SK-N-SH (cell line): ENCODE measurements around the gene KCNJ15. TPM values are rescaled to one million over a fixed set of nuclear protein-coding genes. Genes with fewer than 3 reads are reported as not detected.

Source experiments
- CTCF ChIA-PET: fragments of 300-600, 350-600 bp; formaldehyde crosslinking; extraction: SDS; loops from one replicate; lab custom pipeline; 2021; lab: Yijun Ruan, JAX
- POLR2A ChIA-PET: fragments of 350-600 bp; sonication (Branson Sonifier 250); formaldehyde crosslinking; extraction: SDS; loops from one replicate; lab custom pipeline; 2020; ENCODE audit warnings: antibody characterized with exemption, inconsistent platforms; lab: Yijun Ruan, JAX
- DNase-seq: peaks from one replicate; pipeline ENCODE4 v3.0.0; 2012
- H2AFZ ChIP-seq: fragments of 200-600 bp; sonication (generic); 2 replicates; pipeline ENCODE4 v1.8.1; 2016; ENCODE audit warnings: antibody characterized with exemption, mild to moderate bottlenecking, low read depth
- H3F3A ChIP-seq: fragments of 200-600 bp; sonication (generic); replicated peaks from 2 replicates; pipeline ENCODE3; 2016; ENCODE audit warnings: antibody characterized with exemption, mild to moderate bottlenecking; ENCODE audit not compliant: insufficient read depth
- H3K27ac ChIP-seq, 2 experiments: fragments of 200-500 bp in 1 of 2; fragments of 200-600 bp in 1 of 2; sonication (Bioruptor generic) in 1 of 2; sonication (generic), shearing (Covaris generic) in 1 of 2; 2 replicates each; pipeline versions ENCODE4 v1.5.1 to v1.6.1; 2014 to 2016; ENCODE audit warnings: low read depth in 2 of 2, inconsistent platforms in 1 of 2, low read length in 1 of 2, mild to moderate bottlenecking in 1 of 2, mixed read lengths in 1 of 2
- H3K27me3 ChIP-seq: fragments of 200-600 bp; sonication (generic), shearing (Covaris generic); 2 replicates; pipeline ENCODE4 v1.6.1; 2016; ENCODE audit warnings: mixed run types; ENCODE audit not compliant: insufficient read depth
- H3K36me3 ChIP-seq, 2 experiments: fragments of 200-500 bp in 1 of 2; fragments of 200-600 bp in 1 of 2; sonication (Bioruptor generic) in 1 of 2; sonication (generic) in 1 of 2; replicated peaks in 1 of 2; 2 replicates each; pipeline versions ENCODE3 to v1.5.1; 2014 to 2016; ENCODE audit warnings: low read length in 1 of 2, mild to moderate bottlenecking in 1 of 2; ENCODE audit not compliant: insufficient read depth in 2 of 2, control insufficient read depth in 1 of 2
- H3K4me1 ChIP-seq, 2 experiments: fragments of 200-500 bp in 1 of 2; fragments of 200-600 bp in 1 of 2; sonication (Bioruptor generic) in 1 of 2; sonication (generic), shearing (Covaris generic) in 1 of 2; 2 replicates each; pipeline versions ENCODE4 v1.5.1 to v1.6.1; 2014 to 2016; ENCODE audit warnings: low read depth in 1 of 2, low read length in 1 of 2, mixed run types in 1 of 2; ENCODE audit not compliant: insufficient read depth in 2 of 2, control insufficient read depth in 1 of 2
- H3K4me2 ChIP-seq: fragments of 200-600 bp; sonication (generic), shearing (Covaris generic); 2 replicates; pipeline ENCODE4 v1.6.1; 2017; ENCODE audit warnings: mixed run types
- H3K4me3 ChIP-seq, 2 experiments: fragments of 200-500 bp in 1 of 2; fragments of 200-600 bp in 1 of 2; sonication (Bioruptor generic) in 1 of 2; sonication (generic), shearing (Covaris generic) in 1 of 2; 2 replicates each; pipeline versions ENCODE4 v1.5.1 to v1.8.1; 2014 to 2016; ENCODE audit warnings: low read depth in 2 of 2, inconsistent platforms in 1 of 2, low read length in 1 of 2, mild to moderate bottlenecking in 1 of 2, mixed read lengths in 1 of 2, moderate library complexity in 1 of 2
- H3K79me2 ChIP-seq: fragments of 200-600 bp; sonication (generic); 2 replicates; pipeline ENCODE4 v1.8.1; 2017; ENCODE audit warnings: mild to moderate bottlenecking; ENCODE audit not compliant: insufficient read depth
- H3K9ac ChIP-seq: fragments of 200-600 bp; sonication (generic); 2 replicates; pipeline ENCODE4 v1.6.1; 2017; ENCODE audit warnings: mixed run types
- H3K9me2 ChIP-seq: fragments of 200-600 bp; sonication (generic); 2 replicates; pipeline ENCODE4 v1.6.1; 2017; ENCODE audit warnings: mixed run types
- H3K9me3 ChIP-seq: fragments of 200-600 bp; sonication (generic); 2 replicates; pipeline ENCODE4 v1.6.1; 2017; ENCODE audit warnings: mixed run types, mild to moderate bottlenecking, moderate library complexity
- H4K20me1 ChIP-seq: fragments of 200-600 bp; sonication (generic); 2 replicates; pipeline ENCODE4 v1.6.1; 2017; ENCODE audit warnings: mild to moderate bottlenecking, mixed run types; ENCODE audit not compliant: insufficient read depth
- EP300 ChIP-seq, 2 experiments: IDR thresholded peaks; 2 replicates each; pipeline versions ENCODE4 v1.4.0 to v1.6.1; 2012; ENCODE audit warnings: borderline replicate concordance in 1 of 2, low read depth in 1 of 2, low read length in 1 of 2
- EZH2phosphoT487 ChIP-seq: fragments of 200-600 bp; sonication (generic); IDR thresholded peaks from 2 replicates; pipeline ENCODE4 v1.6.1; 2017; ENCODE audit warnings: low read depth, mixed run types, mild to moderate bottlenecking, antibody characterized with exemption, moderate library complexity, borderline replicate concordance
- FOXM1 ChIP-seq: IDR thresholded peaks from 2 replicates; pipeline ENCODE4 v1.4.0; 2012; ENCODE audit warnings: low read depth, mild to moderate bottlenecking
- MEF2A ChIP-seq: IDR thresholded peaks from 2 replicates; pipeline ENCODE4 v1.4.0; 2012; ENCODE audit warnings: low read depth, borderline replicate concordance
- POLR2AphosphoS5 ChIP-seq: IDR thresholded peaks from 2 replicates; pipeline ENCODE4 v1.6.1; 2012; ENCODE audit warnings: low read depth, low read length
- RAD21 ChIP-seq: IDR thresholded peaks from 2 replicates; pipeline ENCODE4 v1.6.1; 2012; ENCODE audit warnings: mild to moderate bottlenecking, low read length
- REST ChIP-seq: IDR thresholded peaks from 2 replicates; pipeline ENCODE4 v1.6.1; 2012; ENCODE audit warnings: mild to moderate bottlenecking, low read depth, low read length, moderate library complexity
- TCF12 ChIP-seq: IDR thresholded peaks from 2 replicates; pipeline ENCODE4 v1.4.0; 2012
- YY1 ChIP-seq: IDR thresholded peaks from 2 replicates; pipeline ENCODE4 v1.4.0; 2012; ENCODE audit warnings: low read depth, mild to moderate bottlenecking
- ZBTB33 ChIP-seq: IDR thresholded peaks from 2 replicates; pipeline ENCODE4 v1.4.0; 2012; ENCODE audit warnings: low read depth, borderline replicate concordance
- WGBS: methylation state at CpG from one replicate; pipeline ENCODE4 v1.1.6; 2017; ENCODE audit warnings: low lambda C conversion rate; 5-methylcytosine and 5-hydroxymethylcytosine counted together
- polyA plus RNA-seq, 3 experiments: library from polyadenylated mRNA; depleted of rRNA; stranded (reverse); fragments of >200 nt; gene quantifications; 2 replicates each; pipeline ENCODE4 v1.2.3, GENCODE V29; 2012

Gene KCNJ15
- polyA plus RNA-seq, 1 of the 3 experiments (the other 2 are of a cell fraction), result 0.03 TPM

GRCh38 chr21:38255571-38256117, 1.1 kb upstream of the KCNJ15 start:
- Histone ChIP-seq H3K79me2 (no peaks in the 10 kb centered on the region), H3K36me3 (no peaks in the 10 kb centered on the region), H3F3A (no peaks in the 10 kb centered on the region), H3K4me1 (no peaks in the 10 kb centered on the region), H3K27me3 (no peaks in the 10 kb centered on the region)
- POLR2A ChIA-PET, result no interaction called here
- TF ChIP-seq MEF2A, result no peak
- TF ChIP-seq REST, result no peak
- TF ChIP-seq EP300 (IDR thresholded peaks at IDR 0.05; ENCODE audit: borderline replicate concordance in 1 of 2, low read depth in 1 of 2, low read length in 1 of 2), result no peak
- TF ChIP-seq YY1, result no peak
- TF ChIP-seq ZBTB33, result no peak
- no peak for TF ChIP-seq POLR2AphosphoS5
- no peak for TF ChIP-seq EZH2phosphoT487
- TF ChIP-seq, all 33 proteins: peak for 0
- no peaks in the 10 kb centered on the region for H4K20me1 ChIP-seq
- H3K4me2 ChIP-seq, result no peak overlapping the region
- no peak overlapping the region for H3K27ac ChIP-seq
- H3K9ac ChIP-seq, result no peak overlapping the region
- 52% methylated on average over 6 of the region's 9 CpGs for WGBS
- H2AFZ ChIP-seq, result no peak overlapping the region
- CTCF ChIA-PET, result no interaction called here
- no peaks in the 10 kb centered on the region for H3K9me3 ChIP-seq
- no peak for DNase-seq
- no peaks in the 10 kb centered on the region for H3K9me2 ChIP-seq
- H3K4me3 ChIP-seq, result no peak overlapping the region

GRCh38 chr21:38257667-38258066, 876 bp downstream of the KCNJ15 start:
- no peak for DNase-seq
- H3K27ac ChIP-seq, result no peak overlapping the region
- H3K79me2 ChIP-seq, result no peaks in the 10 kb centered on the region
- CTCF ChIA-PET, result interaction anchor here (0.5 kb wide), 1 partner anchor 477 kb away, joined by 3 read pairs; no protein-coding TSS in a partner anchor
- no peak overlapping the region for H3K9ac ChIP-seq
- no peak overlapping the region for H3K4me2 ChIP-seq
- WGBS, result 63% methylated on average over 5 of the region's 5 CpGs
- no peaks in the 10 kb centered on the region for H3K36me3 ChIP-seq
- peaks cover 5% of the 10 kb centered on the region for H3F3A ChIP-seq
- no peaks in the 10 kb centered on the region for H4K20me1 ChIP-seq
- POLR2A ChIA-PET, result no interaction called here
- TF ChIP-seq MEF2A (no peak), EZH2phosphoT487 (no peak), RAD21 (no peak), FOXM1 (no peak), TCF12 (no peak), ZBTB33 (no peak)
- no peak overlapping the region for H3K4me3 ChIP-seq
- H3K4me1 ChIP-seq, result no peaks in the 10 kb centered on the region
- H3K27me3 ChIP-seq, result no peaks in the 10 kb centered on the region
- no peak overlapping the region for H2AFZ ChIP-seq
- no peaks in the 10 kb centered on the region for H3K9me2 ChIP-seq
- no peaks in the 10 kb centered on the region for H3K9me3 ChIP-seq
